ENCODE measurements around the gene SPOCK1. TPM values are rescaled to one million over a fixed set of nuclear protein-coding genes. Genes with fewer than 3 reads are reported as not detected.

Gene SPOCK1
- total RNA-seq, 2 donors from 2014 or later = not detected

- Mint-ChIP-seq H3K4me1 (no peaks in the 10 kb centered on the region), H3K36me3 (ENCODE audit: low read depth) (no peaks in the 10 kb centered on the region), H3K9me3 (no peaks in the 10 kb centered on the region), H3K4me3 (no peak overlapping the region), H3K27me3 (peaks cover 4% of the 10 kb centered on the region), H3K27ac (no peak overlapping the region)
- no peak for ATAC-seq (replicated peaks)
Measured at GRCh38 chr5:137478043-137478442, 21.1 kb downstream of the SPOCK1 start.

GRCh38 chr5:137470921-137471220 lies 28.3 kb downstream of the SPOCK1 start:
- Mint-ChIP-seq H3K27ac (no peak overlapping the region), H3K36me3 (ENCODE audit: low read depth) (no peaks in the 10 kb centered on the region), H3K4me3 (no peak overlapping the region), H3K4me1 (no peaks in the 10 kb centered on the region), H3K27me3 (peaks cover 19% of the 10 kb centered on the region), H3K9me3 (no peaks in the 10 kb centered on the region)
- no peak for ATAC-seq (replicated peaks)

- no peaks in the 10 kb centered on the region for H3K9me3 Mint-ChIP-seq
- H3K4me1 Mint-ChIP-seq = no peaks in the 10 kb centered on the region
- peaks cover 19% of the 10 kb centered on the region for H3K27me3 Mint-ChIP-seq
- H3K4me3 Mint-ChIP-seq = no peak overlapping the region
- H3K27ac Mint-ChIP-seq = no peak overlapping the region
- no peak for ATAC-seq (replicated peaks)
- H3K36me3 Mint-ChIP-seq (ENCODE audit: low read depth) = no peaks in the 10 kb centered on the region
Measured at GRCh38 chr5:137470111-137470920, 28.8 kb downstream of the SPOCK1 start.

GRCh38 chr5:137466889-137467288 lies 32.2 kb downstream of the SPOCK1 start:
- H3K9me3 Mint-ChIP-seq = no peaks in the 10 kb centered on the region
- no peak overlapping the region for H3K4me3 Mint-ChIP-seq
- H3K27me3 Mint-ChIP-seq = peaks cover 12% of the 10 kb centered on the region
- no peak overlapping the region for H3K27ac Mint-ChIP-seq
- no peaks in the 10 kb centered on the region for H3K36me3 Mint-ChIP-seq (ENCODE audit: low read depth)
- no peak for ATAC-seq (replicated peaks)
- no peaks in the 10 kb centered on the region for H3K4me1 Mint-ChIP-seq

- Mint-ChIP-seq H3K9me3 (no peaks in the 10 kb centered on the region), H3K36me3 (ENCODE audit: low read depth) (no peaks in the 10 kb centered on the region), H3K27me3 (peaks cover 7% of the 10 kb centered on the region), H3K4me1 (no peaks in the 10 kb centered on the region), H3K4me3 (no peak overlapping the region), H3K27ac (no peak overlapping the region)
- no peak for ATAC-seq (replicated peaks)
Measured at GRCh38 chr5:137465930-137466329, 33.2 kb downstream of the SPOCK1 start.

GRCh38 chr5:137462816-137463520 lies 36.2 kb downstream of the SPOCK1 start:
- no peaks in the 10 kb centered on the region for H3K36me3 Mint-ChIP-seq (ENCODE audit: low read depth)
- H3K4me1 Mint-ChIP-seq = no peaks in the 10 kb centered on the region
- no peaks in the 10 kb centered on the region for H3K9me3 Mint-ChIP-seq
- ATAC-seq (replicated peaks) = no peak
- H3K27me3 Mint-ChIP-seq = peaks cover 17% of the 10 kb centered on the region
- H3K27ac Mint-ChIP-seq = no peak overlapping the region
- H3K4me3 Mint-ChIP-seq = no peak overlapping the region

GRCh38 chr5:137462265-137462590 lies 36.9 kb downstream of the SPOCK1 start:
- Mint-ChIP-seq H3K9me3 (no peaks in the 10 kb centered on the region), H3K27ac (no peak overlapping the region), H3K36me3 (ENCODE audit: low read depth) (no peaks in the 10 kb centered on the region), H3K4me3 (no peak overlapping the region), H3K27me3 (peaks cover 18% of the 10 kb centered on the region), H3K4me1 (no peaks in the 10 kb centered on the region)
- ATAC-seq (replicated peaks) = no peak

GRCh38 chr5:137461391-137462264 lies 37.5 kb downstream of the SPOCK1 start:
- no peak for ATAC-seq (replicated peaks)
- Mint-ChIP-seq H3K4me1 (no peaks in the 10 kb centered on the region), H3K4me3 (no peak overlapping the region), H3K27ac (no peak overlapping the region), H3K36me3 (ENCODE audit: low read depth) (no peaks in the 10 kb centered on the region), H3K9me3 (no peaks in the 10 kb centered on the region), H3K27me3 (peaks cover 22% of the 10 kb centered on the region)

- H3K36me3 Mint-ChIP-seq (ENCODE audit: low read depth) = no peaks in the 10 kb centered on the region
- H3K4me1 Mint-ChIP-seq = no peaks in the 10 kb centered on the region
- peaks cover 9% of the 10 kb centered on the region for H3K27me3 Mint-ChIP-seq
- ATAC-seq (replicated peaks) = no peak
- H3K9me3 Mint-ChIP-seq = peaks cover 6% of the 10 kb centered on the region
- no peak overlapping the region for H3K4me3 Mint-ChIP-seq
- H3K27ac Mint-ChIP-seq = no peak overlapping the region
Measured at GRCh38 chr5:137454671-137455070, 44.5 kb downstream of the SPOCK1 start.

- H3K36me3 Mint-ChIP-seq (ENCODE audit: low read depth) = no peaks in the 10 kb centered on the region
- peaks cover 6% of the 10 kb centered on the region for H3K9me3 Mint-ChIP-seq
- no peak overlapping the region for H3K27ac Mint-ChIP-seq
- H3K4me1 Mint-ChIP-seq = no peaks in the 10 kb centered on the region
- peaks cover 7% of the 10 kb centered on the region for H3K27me3 Mint-ChIP-seq
- H3K4me3 Mint-ChIP-seq = no peak overlapping the region
- no peak for ATAC-seq (replicated peaks)
Measured at GRCh38 chr5:137453483-137454080, 45.5 kb downstream of the SPOCK1 start.

- Mint-ChIP-seq H3K36me3 (ENCODE audit: low read depth) (no peaks in the 10 kb centered on the region), H3K4me1 (no peaks in the 10 kb centered on the region), H3K4me3 (no peak overlapping the region), H3K9me3 (peaks cover 6% of the 10 kb centered on the region), H3K27ac (no peak overlapping the region), H3K27me3 (peaks cover 2% of the 10 kb centered on the region)
- ATAC-seq (replicated peaks) = no peak
Measured at GRCh38 chr5:137450759-137451158, 48.4 kb downstream of the SPOCK1 start.

GRCh38 chr5:137448868-137449267 lies 50.3 kb downstream of the SPOCK1 start:
- Mint-ChIP-seq H3K27me3 (peaks cover 4% of the 10 kb centered on the region), H3K9me3 (peaks cover 5% of the 10 kb centered on the region), H3K36me3 (ENCODE audit: low read depth) (no peaks in the 10 kb centered on the region), H3K27ac (no peak overlapping the region), H3K4me1 (no peaks in the 10 kb centered on the region), H3K4me3 (no peak overlapping the region)
- ATAC-seq (replicated peaks) = no peak

GRCh38 chr5:137446615-137447014 lies 52.5 kb downstream of the SPOCK1 start:
- Mint-ChIP-seq H3K9me3 (no peaks in the 10 kb centered on the region), H3K4me3 (no peak overlapping the region), H3K27me3 (peaks cover 4% of the 10 kb centered on the region), H3K4me1 (no peaks in the 10 kb centered on the region), H3K36me3 (ENCODE audit: low read depth) (no peaks in the 10 kb centered on the region), H3K27ac (no peak overlapping the region)
- no peak for ATAC-seq (replicated peaks)

- Mint-ChIP-seq H3K4me3 (no peak overlapping the region), H3K36me3 (ENCODE audit: low read depth) (no peaks in the 10 kb centered on the region), H3K27me3 (peaks cover 4% of the 10 kb centered on the region), H3K27ac (no peak overlapping the region), H3K4me1 (no peaks in the 10 kb centered on the region), H3K9me3 (no peaks in the 10 kb centered on the region)
- ATAC-seq (replicated peaks) = no peak
Measured at GRCh38 chr5:137446151-137446550, 53.0 kb downstream of the SPOCK1 start.
